NT2/D1 (cell line): ENCODE measurements around the gene CXCL17.

Experiments
- SUZ12 ChIP-seq: IDR thresholded peaks from 2 replicates; pipeline ENCODE4 v1.6.1; 2011; ENCODE audit not compliant: insufficient read length, insufficient read depth; ENCODE audit errors: extremely low read depth
- YY1 ChIP-seq: IDR thresholded peaks from 2 replicates; pipeline ENCODE4 v1.6.1; 2011; ENCODE audit not compliant: insufficient read length, insufficient read depth
- ZNF274 ChIP-seq: IDR thresholded peaks from 2 replicates; pipeline ENCODE4 v1.6.1; 2011; ENCODE audit warnings: mild to moderate bottlenecking, low read depth, low read length

- no peak for TF ChIP-seq YY1
- TF ChIP-seq ZNF274: no peak
- TF ChIP-seq SUZ12: no peak
Observed at GRCh38 chr19:42472402-42473147, 29.8 kb upstream of the CXCL17 start.
